Neural cell (in vitro differentiated cells): Measurements from ENCODE around the gene PLAAT5. TPM values are rescaled to one million over a fixed set of nuclear protein-coding genes. Genes with fewer than 3 reads are reported as not detected.

ENCODE experiments used
- H2AFZ ChIP-seq: fragments of 200-600, 300-800 bp; sonication (generic), shearing (Covaris generic); 2 replicates; pipeline ENCODE4 v1.6.0; 2014; ENCODE audit warnings: low read depth, mild to moderate bottlenecking, antibody characterized with exemption, low read length, moderate library complexity
- H3F3A ChIP-seq: fragments of 200-600 bp; shearing (Covaris generic); 2 replicates; pipeline ENCODE4 v1.6.1; 2016; ENCODE audit warnings: mild to moderate bottlenecking, moderate library complexity, mixed read lengths, antibody characterized with exemption, low read length; ENCODE audit not compliant: insufficient read depth, poor library complexity, severe bottlenecking
- H3K27ac ChIP-seq: fragments of 200-600, 300-800 bp; sonication (generic), shearing (Covaris generic); 2 replicates; pipeline ENCODE4 v1.5.1; 2014; ENCODE audit warnings: mild to moderate bottlenecking, low read length, moderate library complexity
- H3K27me3 ChIP-seq: fragments of 300-800, 200-600 bp; sonication (generic), shearing (Covaris generic); 2 replicates; pipeline ENCODE4 v1.6.0; 2014; ENCODE audit warnings: mild to moderate bottlenecking, low read depth, low read length, moderate library complexity; ENCODE audit not compliant: insufficient read depth
- H3K36me3 ChIP-seq: fragments of 300-800, 200-600 bp; sonication (generic), shearing (Covaris generic); 2 replicates; pipeline ENCODE4 v1.5.1; 2014; ENCODE audit warnings: mild to moderate bottlenecking, antibody characterized with exemption, low read length, moderate library complexity; ENCODE audit not compliant: insufficient read depth
- H3K4me2 ChIP-seq: fragments of 300-800, 200-600 bp; sonication (generic), shearing (Covaris generic); 2 replicates; pipeline ENCODE4 v1.6.0; 2014; ENCODE audit warnings: mild to moderate bottlenecking, low read length
- H3K4me3 ChIP-seq: fragments of 300-800, 200-600 bp; sonication (generic), shearing (Covaris generic); 2 replicates; pipeline ENCODE4 v1.5.1; 2014; ENCODE audit warnings: mild to moderate bottlenecking, low read length, moderate library complexity
- H3K79me2 ChIP-seq: fragments of 200-600 bp; shearing (Covaris generic); replicated peaks from 2 replicates; pipeline ENCODE4 v1.6.0; 2014; ENCODE audit warnings: mild to moderate bottlenecking, low read length, moderate library complexity; ENCODE audit not compliant: insufficient read depth
- H3K9ac ChIP-seq: fragments of 300-800, 200-600 bp; sonication (generic), shearing (Covaris generic); 2 replicates; pipeline ENCODE4 v1.6.1; 2016; ENCODE audit warnings: mild to moderate bottlenecking, low read length, mixed read lengths
- H3K9me2 ChIP-seq: fragments of 200-600 bp; shearing (Covaris generic); 2 replicates; pipeline ENCODE4 v1.6.1; 2016; ENCODE audit warnings: mild to moderate bottlenecking, low read length, mixed read lengths; ENCODE audit not compliant: insufficient read depth
- H3K9me3 ChIP-seq: fragments of 200-600, 300-800 bp; sonication (generic), shearing (Covaris generic); 2 replicates; pipeline ENCODE4 v1.6.1; 2016; ENCODE audit warnings: mild to moderate bottlenecking, mixed run types, low read length, moderate library complexity, mixed read lengths
- H4K20me1 ChIP-seq: fragments of 200-600 bp; shearing (Covaris generic); 2 replicates; pipeline ENCODE4 v1.6.1; 2016; ENCODE audit warnings: mild to moderate bottlenecking, mixed run types; ENCODE audit not compliant: insufficient read depth
- CTCF ChIP-seq: fragments of 450-650 bp; IDR thresholded peaks from 2 replicates; pipeline ENCODE4 v1.5.1; 2014; ENCODE audit warnings: antibody characterized with exemption, mild to moderate bottlenecking, moderate library complexity; ENCODE audit not compliant: poor library complexity, severe bottlenecking
- EP300 ChIP-seq: fragments of 450-650 bp; conservative IDR thresholded peaks from 2 replicates; pipeline ENCODE4 v1.6.1; 2014; ENCODE audit warnings: antibody characterized with exemption, mild to moderate bottlenecking, moderate library complexity; ENCODE audit not compliant: poor library complexity, severe bottlenecking
- EZH2 ChIP-seq: fragments of 200-600, 300-800 bp; shearing (Covaris generic), sonication (generic); IDR thresholded peaks from 2 replicates; pipeline ENCODE4 v1.6.1; 2014; ENCODE audit warnings: antibody characterized with exemption, low read length, borderline replicate concordance, mild to moderate bottlenecking; ENCODE audit not compliant: insufficient read depth, poor library complexity, severe bottlenecking
- MXI1 ChIP-seq: fragments of 450-650 bp; conservative IDR thresholded peaks from 2 replicates; pipeline ENCODE4 v1.6.1; 2014; ENCODE audit warnings: antibody characterized with exemption, mild to moderate bottlenecking; ENCODE audit not compliant: poor library complexity, severe bottlenecking
- POLR2AphosphoS5 ChIP-seq: IDR thresholded peaks from 2 replicates; pipeline ENCODE4 v1.6.1; 2012
- RAD21 ChIP-seq: fragments of 450-650 bp; conservative IDR thresholded peaks from 2 replicates; pipeline ENCODE4 v1.6.1; 2014; ENCODE audit warnings: antibody characterized with exemption, mild to moderate bottlenecking, moderate library complexity
- REST ChIP-seq: IDR thresholded peaks from 2 replicates; pipeline ENCODE4 v1.6.1; 2012; ENCODE audit warnings: borderline replicate concordance
- SMC3 ChIP-seq: fragments of 450-650 bp; conservative IDR thresholded peaks from 2 replicates; pipeline ENCODE4 v1.6.1; 2014; ENCODE audit warnings: antibody characterized with exemption, mild to moderate bottlenecking, moderate library complexity; ENCODE audit not compliant: poor library complexity
- TAF1 ChIP-seq: IDR thresholded peaks from 2 replicates; pipeline ENCODE4 v1.6.1; 2012; ENCODE audit warnings: low read depth
- polyA plus RNA-seq: library from polyadenylated mRNA; depleted of rRNA; stranded (reverse); fragments of >200 nt; gene quantifications from 2 replicates; pipeline ENCODE4 v1.2.3, GENCODE V29; 2014

Gene PLAAT5
- polyA plus RNA-seq, 1 donor from 2014 or later = 0.14 TPM

GRCh38 chr11:63494975-63495374 is 4.0 kb upstream of the PLAAT5 start:
- TF ChIP-seq CTCF = no peak
- no peak for TF ChIP-seq REST
- TF ChIP-seq EZH2 = no peak
- TF ChIP-seq EP300 = no peak
- no peak for TF ChIP-seq RAD21
- TF ChIP-seq SMC3 = no peak
- TF ChIP-seq POLR2AphosphoS5 = no peak
- no peak for TF ChIP-seq TAF1
- TF ChIP-seq MXI1 = no peak
- Histone ChIP-seq H3K4me2 (no peak overlapping the region), H3K4me3 (no peak overlapping the region), H3K9ac (no peak overlapping the region), H3K79me2 (no peaks in the 10 kb centered on the region), H3K27ac (no peak overlapping the region), H4K20me1 (no peaks in the 10 kb centered on the region), H3K27me3 (peaks cover 19% of the 10 kb centered on the region), H3K9me3 (no peaks in the 10 kb centered on the region), H3F3A (no peaks in the 10 kb centered on the region), H3K36me3 (no peaks in the 10 kb centered on the region), H2AFZ (no peak overlapping the region), H3K9me2 (no peaks in the 10 kb centered on the region)

- Histone ChIP-seq H4K20me1 (no peaks in the 10 kb centered on the region), H2AFZ (no peak overlapping the region), H3K36me3 (no peaks in the 10 kb centered on the region), H3K4me2 (no peak overlapping the region), H3F3A (no peaks in the 10 kb centered on the region), H3K4me3 (no peak overlapping the region), H3K9ac (no peak overlapping the region), H3K9me3 (no peaks in the 10 kb centered on the region), H3K27ac (no peak overlapping the region), H3K9me2 (no peaks in the 10 kb centered on the region), H3K79me2 (no peaks in the 10 kb centered on the region), H3K27me3 (peaks cover 20% of the 10 kb centered on the region)
- no peak for TF ChIP-seq POLR2AphosphoS5
- TF ChIP-seq MXI1 = no peak
- no peak for TF ChIP-seq SMC3
- TF ChIP-seq REST = no peak
- no peak for TF ChIP-seq TAF1
- TF ChIP-seq CTCF = no peak
- no peak for TF ChIP-seq RAD21
- TF ChIP-seq EP300 = no peak
- no peak for TF ChIP-seq EZH2
These were observed 2.2 kb upstream of the PLAAT5 start for GRCh38 chr11:63493127-63493526.
